Skeletal muscle tissue (tissue), 4 donors: ENCODE measurements around the gene ATP1A3. TPM values are rescaled to one million over a fixed set of nuclear protein-coding genes. Genes with fewer than 3 reads are reported as not detected.

Source experiments
- H3K27ac ChIP-seq: one replicate; pipeline ENCODE4 v1.7.0; 2013; ENCODE audit warnings: mild to moderate bottlenecking, low read depth, low read length, inconsistent platforms
- H3K27me3 ChIP-seq, 3 donors: one replicate each; pipeline ENCODE4 v1.7.0; 2013; ENCODE audit warnings: low read length in 3 of 3; ENCODE audit not compliant: control insufficient read depth in 3 of 3, insufficient read depth in 3 of 3
- H3K36me3 ChIP-seq, 3 donors: one replicate each; pipeline ENCODE4 v1.7.0; 2013; ENCODE audit warnings: low read length in 3 of 3; ENCODE audit not compliant: control insufficient read depth in 3 of 3, insufficient read depth in 3 of 3
- H3K4me1 ChIP-seq, 3 donors: one replicate each; pipeline ENCODE4 v1.7.0; 2013; ENCODE audit warnings: low read length in 3 of 3, mild to moderate bottlenecking in 3 of 3; ENCODE audit not compliant: control insufficient read depth in 3 of 3, insufficient read depth in 3 of 3
- H3K4me3 ChIP-seq, 3 donors: one replicate each; pipeline ENCODE4 v1.7.0; 2013; ENCODE audit warnings: low read length in 3 of 3
- H3K9ac ChIP-seq, 3 donors: one replicate each; pipeline ENCODE4 v1.7.0; 2013; ENCODE audit warnings: low read length in 3 of 3, mild to moderate bottlenecking in 3 of 3, moderate library complexity in 2 of 3, low read depth in 1 of 3
- H3K9me3 ChIP-seq, 3 donors: one replicate each; pipeline ENCODE4 v1.7.0; 2013; ENCODE audit warnings: low read length in 3 of 3; ENCODE audit not compliant: control insufficient read depth in 3 of 3
- total RNA-seq: library from RNA; depleted of rRNA; stranded (reverse); fragments of >200 nt; gene quantifications from one replicate; pipeline ENCODE4 v1.2.3, GENCODE V29; 2014
- donor health status: Osteomylitis.

The ATP1A3 gene
- total RNA-seq, 1 donor from 2014 or later = not detected

- no peak overlapping the region for H3K9ac ChIP-seq
- H3K4me1 ChIP-seq = no peaks in the 10 kb centered on the region
- H3K27ac ChIP-seq = no peak overlapping the region
- H3K4me3 ChIP-seq = no peak overlapping the region
- H3K9me3 ChIP-seq = no peaks in the 10 kb centered on the region
- peaks cover 3 to 24% (median 24%) of the 10 kb centered on the region in 3 donors for H3K27me3 ChIP-seq
- H3K36me3 ChIP-seq = no peaks in the 10 kb centered on the region
Measured at GRCh38 chr19:41967054-41967783, 26.8 kb downstream of the ATP1A3 start.

GRCh38 chr19:41965106-41965505 is 28.9 kb downstream of the ATP1A3 start:
- H3K36me3 ChIP-seq = no peaks in the 10 kb centered on the region
- H3K9ac ChIP-seq = no peak overlapping the region

GRCh38 chr19:41960973-41961372 is 33.1 kb downstream of the ATP1A3 start:
- Histone ChIP-seq H3K4me1 (peaks cover 16 to 20% (median 17%) of the 10 kb centered on the region in 3 donors), H3K36me3 (peaks cover 5 to 9% (median 9%) of the 10 kb centered on the region in 3 donors), H3K9me3 (no peaks in the 10 kb centered on the region), H3K9ac (no peak overlapping the region), H3K27ac (no peak overlapping the region), H3K27me3 (peaks cover 0 to 1% (median 0%) of the 10 kb centered on the region in 3 donors), H3K4me3 (no peak overlapping the region)

More at GRCh38 chr19:41965106-41965505, 28.9 kb downstream of the ATP1A3 start:
- Histone ChIP-seq H3K4me1 (no peaks in the 10 kb centered on the region), H3K4me3 (no peak overlapping the region), H3K27me3 (peaks cover 0 to 22% (median 20%) of the 10 kb centered on the region in 3 donors), H3K9me3 (no peaks in the 10 kb centered on the region), H3K27ac (no peak overlapping the region)

GRCh38 chr19:41959056-41960053 is 34.7 kb downstream of the ATP1A3 start, which contains the start of gene RABAC1:
Gene RABAC1 (minus strand): TSS chr19:41959321. CDS start chr19:41959292, 29 bp downstream.
- Histone ChIP-seq H3K27me3 (no peaks in the 10 kb centered on the region), H3K36me3 (peaks cover 5 to 14% (median 11%) of the 10 kb centered on the region in 3 donors), H3K9ac (peak within 1 kb of the TSS; percentile 77 to 85 (median 82)), H3K4me3 (peak within 1 kb of the TSS; percentile 82 to 92 (median 90)), H3K9me3 (no peaks in the 10 kb centered on the region), H3K4me1 (peaks cover 16 to 20% (median 17%) of the 10 kb centered on the region in 3 donors), H3K27ac (peak within 1 kb of the TSS; percentile 62)

- Histone ChIP-seq H3K4me1 (peaks cover 16 to 20% (median 17%) of the 10 kb centered on the region in 3 donors), H3K27ac (peak overlapping the region; percentile 62), H3K27me3 (no peaks in the 10 kb centered on the region), H3K4me3 (peak overlapping the region; percentile 82 to 92 (median 90)), H3K9ac (peak overlapping the region; percentile 77 to 85 (median 82)), H3K9me3 (no peaks in the 10 kb centered on the region), H3K36me3 (peaks cover 5 to 14% (median 11%) of the 10 kb centered on the region in 3 donors)
Measured at GRCh38 chr19:41958367-41959055, 35.5 kb downstream of the ATP1A3 start.

- H3K27me3 ChIP-seq = no peaks in the 10 kb centered on the region
- peaks cover 16 to 20% (median 17%) of the 10 kb centered on the region in 3 donors for H3K4me1 ChIP-seq
- H3K9me3 ChIP-seq = no peaks in the 10 kb centered on the region
- peaks cover 5 to 14% (median 11%) of the 10 kb centered on the region in 3 donors for H3K36me3 ChIP-seq
- H3K9ac ChIP-seq = peak overlapping the region in 2 of 3 donors; percentile 82 to 85
- peak overlapping the region; percentile 82 to 92 (median 90) for H3K4me3 ChIP-seq
- H3K27ac ChIP-seq = peak overlapping the region; percentile 62
Measured at GRCh38 chr19:41957838-41958366, 36.1 kb downstream of the ATP1A3 start.

GRCh38 chr19:41957161-41957837 is 36.7 kb downstream of the ATP1A3 start:
- no peak overlapping the region for H3K27ac ChIP-seq
- H3K4me1 ChIP-seq = peaks cover 16 to 20% (median 17%) of the 10 kb centered on the region in 3 donors
- no peak overlapping the region for H3K4me3 ChIP-seq
- H3K9ac ChIP-seq = peak overlapping the region in 2 of 3 donors; percentile 9 to 40
- no peaks in the 10 kb centered on the region for H3K9me3 ChIP-seq
- peaks cover 5 to 14% (median 11%) of the 10 kb centered on the region in 3 donors for H3K36me3 ChIP-seq
- no peaks in the 10 kb centered on the region for H3K27me3 ChIP-seq

GRCh38 chr19:41956621-41957020 is 37.4 kb downstream of the ATP1A3 start:
- no peak overlapping the region for H3K27ac ChIP-seq

More at GRCh38 chr19:41956621-41957020, 37.4 kb downstream of the ATP1A3 start:
- H3K9ac ChIP-seq = no peak overlapping the region
- H3K36me3 ChIP-seq = peaks cover 5 to 14% (median 11%) of the 10 kb centered on the region in 3 donors
- no peak overlapping the region for H3K4me3 ChIP-seq
- no peaks in the 10 kb centered on the region for H3K9me3 ChIP-seq
- H3K4me1 ChIP-seq = peaks cover 16 to 22% (median 17%) of the 10 kb centered on the region in 3 donors
- no peaks in the 10 kb centered on the region for H3K27me3 ChIP-seq
